HTR-8/SVneo (cell line): ENCODE data around the gene MRTFA.

Experiments
- DNase-seq: peaks from one replicate; pipeline ENCODE4 v3.0.0; 2011; ENCODE audit warnings: low spot score, mixed read lengths; ENCODE audit not compliant: insufficient read length
- FAIRE-seq: peaks from 2 replicates; lab custom pipeline; 2011; peaks lifted over from hg19 to GRCh38; lab: Jason Lieb, UNC

MRTFA gene

GRCh38 chr22:40407831-40408717 lies 228.4 kb downstream of the MRTFA start:
- no peak for FAIRE-seq
- no peak for DNase-seq

GRCh38 chr22:40407021-40407761 lies 229.3 kb downstream of the MRTFA start:
- FAIRE-seq (no peak), DNase-seq (no peak)

GRCh38 chr22:40406063-40406890 lies 230.2 kb downstream of the MRTFA start:
- FAIRE-seq, result no peak

GRCh38 chr22:40405178-40406062 lies 231.1 kb downstream of the MRTFA start:
- no peak for DNase-seq
- no peak for FAIRE-seq

More at GRCh38 chr22:40406063-40406890, 230.2 kb downstream of the MRTFA start:
- no peak for DNase-seq

- no peak for FAIRE-seq
- DNase-seq, result no peak
These were observed 232.0 kb downstream of the MRTFA start for GRCh38 chr22:40404251-40405177.

- FAIRE-seq (no peak), DNase-seq (no peak)
These were observed 232.9 kb downstream of the MRTFA start for GRCh38 chr22:40403651-40404050.

- FAIRE-seq, result no peak
- no peak for DNase-seq
These were observed 233.4 kb downstream of the MRTFA start for GRCh38 chr22:40403141-40403540.

- FAIRE-seq (no peak), DNase-seq (no peak)
These were observed 234.5 kb downstream of the MRTFA start for GRCh38 chr22:40401981-40402406.

- DNase-seq (no peak), FAIRE-seq (no peak)
These were observed 235.0 kb downstream of the MRTFA start for GRCh38 chr22:40401532-40401931.

- no peak for FAIRE-seq
- DNase-seq, result no peak
These were observed 236.4 kb downstream of the MRTFA start for GRCh38 chr22:40400159-40400558.

GRCh38 chr22:40399621-40400020 lies 236.9 kb downstream of the MRTFA start:
- FAIRE-seq (no peak), DNase-seq (no peak)

GRCh38 chr22:40397396-40397795 lies 239.1 kb downstream of the MRTFA start:
- FAIRE-seq (no peak), DNase-seq (no peak)

GRCh38 chr22:40396882-40397281 lies 239.6 kb downstream of the MRTFA start:
- DNase-seq (no peak), FAIRE-seq (no peak)

GRCh38 chr22:40395607-40396006 lies 240.9 kb downstream of the MRTFA start:
- DNase-seq (no peak), FAIRE-seq (no peak)

- FAIRE-seq (no peak), DNase-seq (no peak)
These were observed 241.9 kb downstream of the MRTFA start for GRCh38 chr22:40394607-40395006.

GRCh38 chr22:40392618-40393017 lies 243.9 kb downstream of the MRTFA start:
- DNase-seq (no peak), FAIRE-seq (no peak)

GRCh38 chr22:40391417-40391816 lies 245.1 kb downstream of the MRTFA start:
- DNase-seq (no peak), FAIRE-seq (no peak)

GRCh38 chr22:40388231-40388630 lies 248.3 kb downstream of the MRTFA start:
- DNase-seq, result no peak
- FAIRE-seq, result no peak
